Sigmoid colon (tissue), 7 donors: ENCODE data around the gene DQX1. TPM values are rescaled to one million over a fixed set of nuclear protein-coding genes. Genes with fewer than 3 reads are reported as not detected.

ENCODE experiments used
- DNase-seq: peaks from one replicate; pipeline ENCODE4 v3.0.0-alpha.2; 2019
- H3K27ac ChIP-seq, 4 donors: fragments of 200-600 bp; sonication (generic); one replicate each; pipeline ENCODE4 v1.5.1; 2016 to 2019; ENCODE audit warnings: mild to moderate bottlenecking in 1 of 4
- H3K27me3 ChIP-seq, 3 donors: fragments of 200-600 bp; sonication (generic); one replicate each; pipeline ENCODE4 v1.5.1; 2019; ENCODE audit warnings: mild to moderate bottlenecking in 1 of 3
- H3K36me3 ChIP-seq, 4 donors: fragments of 200-600 bp; sonication (generic); one replicate each; pipeline ENCODE4 v1.5.1; 2016 to 2019
- H3K4me1 ChIP-seq, 4 donors: fragments of 200-600 bp; sonication (generic); one replicate each; pipeline ENCODE4 v1.5.1; 2017 to 2019
- H3K4me3 ChIP-seq, 4 donors: fragments of 200-600 bp; sonication (generic); one replicate each; pipeline ENCODE4 v1.5.1; 2017 to 2019; ENCODE audit warnings: mild to moderate bottlenecking in 2 of 4, moderate library complexity in 1 of 4
- H3K9me3 ChIP-seq, 4 donors: fragments of 200-600 bp in 3 of 4; sonication (generic) in 3 of 4; one replicate each; pipeline versions ENCODE4 v1.5.1 to v1.6.1; 2013 to 2019
- CTCF ChIP-seq, 4 experiments: fragments of 450-650 bp in 3 of 4; fragments of 200-600 bp in 1 of 4; IDR thresholded peaks; one replicate each; pipeline ENCODE4 v1.5.1; 2016 to 2019; ENCODE audit warnings: antibody characterized with exemption in 4 of 4, mild to moderate bottlenecking in 3 of 4, moderate library complexity in 2 of 4
- EP300 ChIP-seq, 4 donors: sonication (generic); formaldehyde crosslinking; IDR thresholded peaks; one replicate each; pipeline ENCODE4 v1.6.1; 2017; ENCODE audit warnings: antibody characterized with exemption in 4 of 4
- POLR2A ChIP-seq, 2 donors: fragments of 450-650 bp; IDR thresholded peaks; one replicate each; pipeline ENCODE4 v1.6.1; 2016; ENCODE audit warnings: antibody characterized with exemption in 2 of 2, mild to moderate bottlenecking in 2 of 2, moderate library complexity in 2 of 2
- POLR2AphosphoS5 ChIP-seq, 4 donors: sonication (generic); formaldehyde crosslinking; IDR thresholded peaks; one replicate each; pipeline ENCODE4 v1.6.1; 2017; ENCODE audit warnings: antibody characterized with exemption in 4 of 4
- WGBS, 2 donors: extraction: QIAGEN DNeasy Blood & Tissue Kit; methylation state at CpG; one replicate each; pipeline ENCODE4 v1.1.7; 2013; 5-methylcytosine and 5-hydroxymethylcytosine counted together
- intact Hi-C: fragments of 100-400 bp; cut with DNase I; formaldehyde crosslinking; loops from one replicate; pipeline ENCODE4 v1.15.1; 2023
- polyA plus RNA-seq, 3 donors: library from polyadenylated mRNA; stranded (reverse); fragments of 200-250 nt; gene quantifications; one replicate each; pipeline ENCODE4 v1.2.3, GENCODE V29; 2013
- total RNA-seq, 4 donors: library from RNA; depleted of rRNA; stranded (reverse); fragments of >200 nt; gene quantifications; one replicate each; pipeline ENCODE4 v1.1.0, GENCODE V29; 2016
- donor health status: healthy with polysubstance abuse.
- donor health status: Bipolar disorder and iron deficiency.
- donor health status: healthy.

Gene DQX1
- total and polyA plus RNA-seq, 7 donors: 7.2 to 15.6 (median 13.2) TPM; not detected in 4

- Histone ChIP-seq H3K36me3 (peaks cover 0 to 8% (median 3%) of the 10 kb centered on the region in 4 donors), H3K9me3 (no peaks in the 10 kb centered on the region), H3K4me3 (peak overlapping the region in 2 of 4 donors; percentile 36 to 44), H3K4me1 (peaks cover 0 to 50% (median 39%) of the 10 kb centered on the region in 4 donors), H3K27ac (no peak overlapping the region), H3K27me3 (peaks cover 49 to 85% (median 55%) of the 10 kb centered on the region in 3 donors)
- 62 to 65% methylated on average over 15 of the region's 15 CpGs for WGBS, 2 donors
- intact Hi-C loops: no loop called here
- DNase-seq: no peak
- TF ChIP-seq EP300 (IDR thresholded peaks at IDR 0.05): no peak
- no peak for TF ChIP-seq CTCF (IDR thresholded peaks at IDR 0.05)
- no peak for TF ChIP-seq POLR2A (IDR thresholded peaks at IDR 0.05)
- no peak for TF ChIP-seq POLR2AphosphoS5 (IDR thresholded peaks at IDR 0.05)
Measured at GRCh38 chr2:74499940-74500577, 26.0 kb downstream of the DQX1 start.

- peaks cover 0 to 2% (median 0%) of the 10 kb centered on the region in 4 donors for H3K36me3 ChIP-seq
- no peak within 1 kb of the TSS for H3K27ac ChIP-seq
- intact Hi-C loops: no loop called here
- H3K9me3 ChIP-seq: no peaks in the 10 kb centered on the region
- 2 to 3% methylated on average over 65 of the region's 65 CpGs for WGBS, 2 donors
- no peak for DNase-seq
- TF ChIP-seq EP300 (IDR thresholded peaks at IDR 0.05) (no peak), CTCF (IDR thresholded peaks at IDR 0.05) (no peak), POLR2AphosphoS5 (IDR thresholded peaks at IDR 0.05) (no peak), POLR2A (IDR thresholded peaks at IDR 0.05) (no peak)
- H3K4me1 ChIP-seq: peaks cover 0 to 45% (median 39%) of the 10 kb centered on the region in 4 donors
- H3K27me3 ChIP-seq: peaks cover 49 to 78% (median 55%) of the 10 kb centered on the region in 3 donors
- peak within 1 kb of the TSS in 2 of 4 donors; percentile 36 to 44 for H3K4me3 ChIP-seq
Measured at GRCh38 chr2:74499267-74499939, 26.6 kb downstream of the DQX1 start, which contains the start of gene LBX2. Gene LBX2, minus strand, starts transcription at chr2:74499603. Its CDS starts 66 bp downstream, at chr2:74499537.

- intact Hi-C loops: no loop called here
- WGBS, 2 donors: 1% methylated on average over 41 of the region's 41 CpGs
- peaks cover 49 to 71% (median 55%) of the 10 kb centered on the region in 3 donors for H3K27me3 ChIP-seq
- no peak overlapping the region for H3K27ac ChIP-seq
- peak overlapping the region in 2 of 4 donors; percentile 36 to 44 for H3K4me3 ChIP-seq
- H3K9me3 ChIP-seq: no peaks in the 10 kb centered on the region
- no peak for DNase-seq
- peaks cover 0 to 8% (median 0%) of the 10 kb centered on the region in 4 donors for H3K36me3 ChIP-seq
- H3K4me1 ChIP-seq: peaks cover 0 to 45% (median 38%) of the 10 kb centered on the region in 4 donors
- TF ChIP-seq CTCF (IDR thresholded peaks at IDR 0.05) (no peak), POLR2AphosphoS5 (IDR thresholded peaks at IDR 0.05) (no peak), POLR2A (IDR thresholded peaks at IDR 0.05) (no peak), EP300 (IDR thresholded peaks at IDR 0.05) (no peak)
Measured at GRCh38 chr2:74498500-74499266, 27.3 kb downstream of the DQX1 start.

- Histone ChIP-seq H3K9me3 (no peaks in the 10 kb centered on the region), H3K27ac (no peak overlapping the region), H3K36me3 (peaks cover 0 to 16% (median 4%) of the 10 kb centered on the region in 4 donors), H3K27me3 (peaks cover 49 to 64% (median 54%) of the 10 kb centered on the region in 3 donors), H3K4me3 (peak overlapping the region in 3 of 4 donors; percentile 2 to 44 (median 36)), H3K4me1 (peaks cover 0 to 38% (median 34%) of the 10 kb centered on the region in 4 donors)
- DNase-seq: no peak
- TF ChIP-seq POLR2A (IDR thresholded peaks at IDR 0.05) (no peak), CTCF (IDR thresholded peaks at IDR 0.05) (no peak), POLR2AphosphoS5 (IDR thresholded peaks at IDR 0.05) (peak in 3 of 4 donors; percentile 5 to 58 (median 34)), EP300 (IDR thresholded peaks at IDR 0.05) (no peak)
- 3 to 4% methylated on average over 61 of the region's 61 CpGs for whole genome bisulfite sequencing, 2 donors
- intact Hi-C loops: no loop called here
Measured at GRCh38 chr2:74497777-74498499, 28.1 kb downstream of the DQX1 start.
